HepG2 (cell line): Measurements from ENCODE around the gene BBIP1. TPM values are rescaled to one million over a fixed set of nuclear protein-coding genes. Genes with fewer than 3 reads are reported as not detected.

Source experiments
- ATAC-seq: fragments of 200-7000 bp; cut with Tn5 transposase; 3 replicates; pipeline ENCODE4 v1.9.1; 2020; ENCODE audit warnings: mild to moderate bottlenecking, moderate library complexity
- BruUV-seq: library from RNA; stranded (reverse); fragments of 400-500 nt; replicated peaks from 2 replicates; lab custom pipeline; 2021; lab: Mats Ljungman, UMichigan
- CTCF ChIA-PET: fragments of 300-600 bp; formaldehyde crosslinking; extraction: SDS; loops from one replicate; lab custom pipeline; 2021; ENCODE audit warnings: low total read pairs, inconsistent platforms, low intra/inter-chr PET ratio; lab: Yijun Ruan, JAX
- POLR2A ChIA-PET: fragments of 350-600 bp; sonication (Branson Sonifier 250); formaldehyde crosslinking; loops from one replicate; lab custom pipeline; 2020; ENCODE audit warnings: antibody characterized with exemption, inconsistent platforms; lab: Yijun Ruan, JAX
- DNase-seq: peaks from one replicate; pipeline ENCODE4 v3.0.0-alpha.2; 2015; ENCODE audit warnings: low spot score
- FAIRE-seq: peaks from 3 replicates; lab custom pipeline; 2011; peaks lifted over from hg19 to GRCh38; lab: Jason Lieb, UNC
- H2AFZ ChIP-seq: one replicate; pipeline ENCODE4 v1.6.1; 2011; ENCODE audit warnings: low read length, inconsistent platforms
- H3K27ac ChIP-seq: fragments of 300-600 bp; 3 replicates; pipeline ENCODE4 v1.8.0; 2011; ENCODE audit warnings: mixed run types, mild to moderate bottlenecking, mixed read lengths, low read length, inconsistent platforms; ENCODE audit not compliant: insufficient read depth; ENCODE audit errors: extremely low read length
- H3K27me3 ChIP-seq, 2 experiments: fragments of 200-600 bp in 1 of 2; 2 replicates in 1 of 2; 3 replicates in 1 of 2; pipeline versions ENCODE4 v1.6.0 to v1.8.0; 2011; ENCODE audit warnings: low read length in 2 of 2, mild to moderate bottlenecking in 2 of 2, moderate library complexity in 2 of 2, inconsistent platforms in 1 of 2; ENCODE audit not compliant: insufficient read depth in 2 of 2, control insufficient read depth in 1 of 2
- H3K36me3 ChIP-seq, 2 experiments: fragments of 200-600 bp in 1 of 2; replicated peaks in 1 of 2; 2 replicates in 1 of 2; 3 replicates in 1 of 2; pipeline versions ENCODE4 v1.5.1 to v1.8.0; 2011; ENCODE audit warnings: low read length in 2 of 2, inconsistent platforms in 1 of 2; ENCODE audit not compliant: insufficient read depth in 2 of 2, control insufficient read depth in 1 of 2
- H3K4me1 ChIP-seq: 2 replicates; pipeline ENCODE4 v1.5.1; 2012; ENCODE audit warnings: low read length, inconsistent platforms; ENCODE audit not compliant: insufficient read depth
- H3K4me2 ChIP-seq: 2 replicates; pipeline ENCODE4 v1.6.0; 2011; ENCODE audit warnings: low read depth, low read length, inconsistent platforms
- H3K4me3 ChIP-seq, 3 experiments: fragments of 200-600 bp in 1 of 3; sonication (generic), shearing (Covaris generic) in 1 of 3; replicated peaks in 1 of 3; 2 replicates each; pipeline ENCODE4 v1.5.1; 2011 to 2016; ENCODE audit warnings: low read length in 3 of 3, inconsistent platforms in 2 of 3, low read depth in 2 of 3, mild to moderate bottlenecking in 2 of 3, control low read depth in 1 of 3, mixed read lengths in 1 of 3; ENCODE audit not compliant: insufficient read depth in 1 of 3
- H3K79me2 ChIP-seq: one replicate; pipeline ENCODE4 v1.6.1; 2011; ENCODE audit warnings: low read length, inconsistent platforms; ENCODE audit not compliant: insufficient read depth
- H3K9ac ChIP-seq: 2 replicates; pipeline ENCODE4 v1.6.0; 2011; ENCODE audit warnings: mild to moderate bottlenecking, low read depth, low read length, inconsistent platforms; ENCODE audit not compliant: insufficient read depth
- H3K9me3 ChIP-seq: 2 replicates; pipeline ENCODE4 v1.5.1; 2012; ENCODE audit warnings: mild to moderate bottlenecking, low read length
- H4K20me1 ChIP-seq: 2 replicates; pipeline ENCODE4 v1.6.0; 2011; ENCODE audit warnings: inconsistent platforms, mild to moderate bottlenecking, low read length, moderate library complexity; ENCODE audit not compliant: insufficient read depth
- ARID3A ChIP-seq: IDR thresholded peaks from 2 replicates; pipeline ENCODE4 v1.6.1; 2012; ENCODE audit warnings: low read depth, low read length, improper control_type of control experiment
- GRHL1 ChIP-seq: sonication (generic); formaldehyde crosslinking; conservative IDR thresholded peaks from 2 replicates; pipeline ENCODE4 v1.8.0; 2022; ENCODE audit warnings: missing genetic modification reagents
- GTF2F1 ChIP-seq: fragments of 150-350 bp; IDR thresholded peaks from 2 replicates; pipeline ENCODE4 v1.6.1; 2014; ENCODE audit warnings: low read length
- HDAC1 ChIP-seq: sonication (generic); formaldehyde crosslinking; IDR thresholded peaks from 2 replicates; pipeline ENCODE4 v1.5.1; 2020; ENCODE audit warnings: mild to moderate bottlenecking, missing genetic modification reagents
- HDAC6 ChIP-seq: fragments of 200-600 bp; sonication (generic); IDR thresholded peaks from 2 replicates; pipeline ENCODE4 v1.7.0; 2017; ENCODE audit warnings: mild to moderate bottlenecking, antibody characterized with exemption, low read length, low read depth
- MEIS2 ChIP-seq: sonication (generic); formaldehyde crosslinking; IDR thresholded peaks from 2 replicates; pipeline ENCODE4 v1.9.0; 2021; ENCODE audit warnings: mild to moderate bottlenecking, missing genetic modification reagents
- MXD4 ChIP-seq: IDR thresholded peaks from 2 replicates; pipeline ENCODE4 v1.6.1; 2016; ENCODE audit warnings: mild to moderate bottlenecking, missing biosample characterization, missing genetic modification reagents
- MYPOP ChIP-seq: sonication (generic); formaldehyde crosslinking; IDR thresholded peaks from 2 replicates; pipeline ENCODE4 v1.8.1; 2023; ENCODE audit warnings: mild to moderate bottlenecking, moderate library complexity, missing genetic modification reagents
- PAWR ChIP-seq: sonication (generic); formaldehyde crosslinking; IDR thresholded peaks from 2 replicates; pipeline ENCODE4 v1.4.0; 2020; ENCODE audit warnings: missing genetic modification reagents, mild to moderate bottlenecking, borderline replicate concordance
- SMARCC2 ChIP-seq: fragments of 450-650 bp; IDR thresholded peaks from 2 replicates; pipeline ENCODE4 v1.6.1; 2017; ENCODE audit warnings: antibody characterized with exemption, mild to moderate bottlenecking
- TRIM24 ChIP-seq: sonication (generic); formaldehyde crosslinking; IDR thresholded peaks from 2 replicates; pipeline ENCODE4 v1.8.0; 2022; ENCODE audit warnings: mild to moderate bottlenecking, missing genetic modification reagents
- YEATS2 ChIP-seq: sonication (generic); formaldehyde crosslinking; IDR thresholded peaks from 2 replicates; pipeline ENCODE4 v1.4.0; 2020; ENCODE audit warnings: missing genetic modification reagents, borderline replicate concordance
- ZBTB20 ChIP-seq: sonication (generic); formaldehyde crosslinking; IDR thresholded peaks from 2 replicates; pipeline ENCODE4 v1.8.1; 2023; ENCODE audit warnings: missing genetic modification reagents, low read depth, mild to moderate bottlenecking, borderline replicate concordance
- ZBTB43 ChIP-seq: sonication (generic); formaldehyde crosslinking; conservative IDR thresholded peaks from 2 replicates; pipeline ENCODE4 v1.4.0; 2020; ENCODE audit warnings: missing genetic modification reagents
- ZNF317 ChIP-seq: sonication (generic); formaldehyde crosslinking; IDR thresholded peaks from 2 replicates; pipeline ENCODE4 v1.5.0; 2020; ENCODE audit warnings: mild to moderate bottlenecking, missing genetic modification reagents
- ZNF549 ChIP-seq: sonication (generic); formaldehyde crosslinking; IDR thresholded peaks from 2 replicates; pipeline ENCODE4 v1.5.0; 2020; ENCODE audit warnings: missing genetic modification reagents
- ZNF75D ChIP-seq: sonication (generic); formaldehyde crosslinking; IDR thresholded peaks from 2 replicates; pipeline ENCODE4 v1.8.1; 2023; ENCODE audit warnings: missing genetic modification reagents, mild to moderate bottlenecking, borderline replicate concordance
- WGBS: methylation state at CpG from one replicate; pipeline ENCODE4 v1.1.6; 2017; ENCODE audit warnings: low lambda C conversion rate; 5-methylcytosine and 5-hydroxymethylcytosine counted together
- in situ Hi-C: cut with HindIII; loops from 2 replicates; pipeline ENCODE4 v1.10.0; 2017; ENCODE audit warnings: low pct_unique_long_range_greater_than_20kb; ENCODE audit not compliant: extremely low pct_ligation_motif_present
- intact Hi-C: fragments of 100-400 bp; cut with micrococcal nuclease; formaldehyde crosslinking; loops from one replicate; pipeline ENCODE4 v1.10.0; 2022; ENCODE audit not compliant: unreplicated experiment
- polyA plus RNA-seq, 8 experiments: library from polyadenylated mRNA; depleted of rRNA in 3 of 8; stranded (reverse) in 7 of 8; unstranded in 1 of 8; fragments of >200 nt; fragmentation: Illumina TruSeq in 4 of 8; extraction: Trizol in 4 of 8; gene quantifications; 2 replicates each; pipeline versions ENCODE4 v1.2.1 to v1.2.3, GENCODE V29; 2011 to 2016; ENCODE audit warnings: low read depth in 4 of 8, missing spikeins in 1 of 8, mixed read lengths in 1 of 8; ENCODE audit not compliant: insufficient read depth in 1 of 8
- total RNA-seq, 5 experiments: library from RNA; depleted of rRNA; stranded (reverse); fragments of >200 nt; fragmentation: Illumina TruSeq; extraction: Trizol; gene quantifications; 2 replicates each; pipeline ENCODE4 v1.2.3, GENCODE V29; 2016; ENCODE audit warnings: low read depth in 1 of 5
- TF ChIP-seq, protein P1 (sequence below): sonication (generic); formaldehyde crosslinking; IDR thresholded peaks from 2 replicates; pipeline ENCODE4 v1.5.1; 2020; ENCODE audit warnings: mild to moderate bottlenecking, missing genetic modification reagents, moderate library complexity

The BBIP1 gene
- total and polyA plus RNA-seq, 2 of the 13 experiments (the other 11 are each of a cell fraction or from before 2014, with no cell fraction given): 18.3 to 24.1 TPM

DNA sequence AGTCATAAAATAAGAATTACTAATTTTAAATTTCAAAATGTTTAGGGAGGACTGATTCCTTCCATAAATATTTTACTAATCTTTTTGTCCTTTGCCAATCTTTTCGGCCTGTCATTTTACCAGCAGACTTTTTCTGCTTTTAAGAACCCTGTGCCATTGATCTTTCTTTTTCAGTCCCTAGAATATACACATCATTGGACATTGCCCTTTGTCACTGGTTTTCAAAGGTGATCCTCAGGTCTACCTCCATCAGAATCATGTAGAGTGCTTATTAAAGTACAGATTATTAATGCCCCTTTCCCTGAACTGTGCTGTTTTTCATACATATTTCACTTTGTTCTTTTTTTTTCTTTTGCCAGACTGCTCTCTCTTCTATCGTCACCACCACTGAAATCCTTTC is 44.2 kb upstream of the BBIP1 start (continued):
- TF ChIP-seq TRIM24 (CRISPR knock-in tag): no peak
- no peak for TF ChIP-seq ZBTB20 (CRISPR knock-in tag)

DNA sequence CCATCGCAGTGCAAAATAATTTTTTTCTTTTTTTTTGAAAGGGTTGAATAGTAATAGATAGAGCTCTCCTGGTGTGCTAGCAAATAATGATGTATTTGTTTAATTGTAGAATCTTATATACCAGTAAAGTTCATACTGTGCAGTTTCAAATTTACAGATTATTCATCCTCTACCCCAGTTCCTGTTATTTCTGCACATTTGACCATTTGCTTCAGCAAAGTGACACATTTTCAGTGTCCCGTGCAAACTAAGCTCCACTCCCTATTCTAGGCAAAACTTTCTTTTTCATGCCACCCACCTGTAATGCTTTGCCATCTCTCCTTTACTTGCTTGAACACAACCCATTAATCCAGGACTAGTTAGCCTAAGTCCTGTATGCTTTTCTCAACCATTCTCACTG is 43.5 kb upstream of the BBIP1 start:
- no peak overlapping the region for H3K4me3 ChIP-seq
- TF ChIP-seq MYPOP (CRISPR knock-in tag) (no peak), HDAC1 (CRISPR knock-in tag) (no peak), PAWR (CRISPR knock-in tag) (no peak), MEIS2 (CRISPR knock-in tag) (no peak), GTF2F1 (no peak), ZBTB43 (CRISPR knock-in tag) (no peak), MXD4 (CRISPR knock-in tag) (no peak), ZNF317 (CRISPR knock-in tag) (no peak), ZNF75D (CRISPR knock-in tag) (no peak), SMARCC2 (no peak), ZNF549 (CRISPR knock-in tag) (no peak), HDAC6 (no peak), ARID3A (no peak), GRHL1 (CRISPR knock-in tag) (no peak), YEATS2 (no peak)
- TF ChIP-seq, protein P1, sequence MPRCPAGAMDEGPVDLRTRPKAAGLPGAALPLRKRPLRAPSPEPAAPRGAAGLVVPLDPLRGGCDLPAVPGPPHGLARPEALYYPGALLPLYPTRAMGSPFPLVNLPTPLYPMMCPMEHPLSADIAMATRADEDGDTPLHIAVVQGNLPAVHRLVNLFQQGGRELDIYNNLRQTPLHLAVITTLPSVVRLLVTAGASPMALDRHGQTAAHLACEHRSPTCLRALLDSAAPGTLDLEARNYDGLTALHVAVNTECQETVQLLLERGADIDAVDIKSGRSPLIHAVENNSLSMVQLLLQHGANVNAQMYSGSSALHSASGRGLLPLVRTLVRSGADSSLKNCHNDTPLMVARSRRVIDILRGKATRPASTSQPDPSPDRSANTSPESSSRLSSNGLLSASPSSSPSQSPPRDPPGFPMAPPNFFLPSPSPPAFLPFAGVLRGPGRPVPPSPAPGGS (CRISPR knock-in tag): no peak
- H2AFZ ChIP-seq: no peak overlapping the region
- no peaks in the 10 kb centered on the region for H3K27me3 ChIP-seq
- H4K20me1 ChIP-seq: peaks cover 6% of the 10 kb centered on the region; the same call in 1 of the 2 replicates
- FAIRE-seq (no peak), DNase-seq (no peak), ATAC-seq (no peak)
- 97% methylated on average over 2 of the region's 2 CpGs for WGBS
- intact Hi-C loops: no loop called here
- no peaks in the 10 kb centered on the region for H3K9me3 ChIP-seq
- H3K4me1 ChIP-seq: peaks cover 5% of the 10 kb centered on the region; the same call in 1 of the 2 replicates
- no peak overlapping the region for H3K27ac ChIP-seq
- H3K9ac ChIP-seq: no peak overlapping the region
- POLR2A ChIA-PET: no interaction called here
- no TSS peak for BruUV-seq
- CTCF ChIA-PET: no interaction called here
- H3K36me3 ChIP-seq: peaks cover 1 to 5% of the 10 kb centered on the region in 2 experiments; a peak in 3 of 5 replicates
- no peak overlapping the region for H3K4me2 ChIP-seq
- peaks cover 17% of the 10 kb centered on the region for H3K79me2 ChIP-seq
- in situ Hi-C loops: no loop called here
